PFSK-1 (cell line): ENCODE measurements around the gene PEMT.

ENCODE experiments used
- POLR2AphosphoS5 ChIP-seq: IDR thresholded peaks from 2 replicates; pipeline ENCODE4 v1.6.1; 2012; ENCODE audit warnings: low read depth, mild to moderate bottlenecking, control low read depth, low read length, moderate library complexity
- SIN3A ChIP-seq: IDR thresholded peaks from 2 replicates; pipeline ENCODE4 v1.6.1; 2012; ENCODE audit warnings: mild to moderate bottlenecking, low read length, moderate library complexity, borderline replicate concordance; ENCODE audit not compliant: insufficient read depth
- TAF1 ChIP-seq: IDR thresholded peaks from 2 replicates; pipeline ENCODE4 v1.6.1; 2012; ENCODE audit warnings: low read length, control low read depth, borderline replicate concordance; ENCODE audit not compliant: insufficient read depth

DNA sequence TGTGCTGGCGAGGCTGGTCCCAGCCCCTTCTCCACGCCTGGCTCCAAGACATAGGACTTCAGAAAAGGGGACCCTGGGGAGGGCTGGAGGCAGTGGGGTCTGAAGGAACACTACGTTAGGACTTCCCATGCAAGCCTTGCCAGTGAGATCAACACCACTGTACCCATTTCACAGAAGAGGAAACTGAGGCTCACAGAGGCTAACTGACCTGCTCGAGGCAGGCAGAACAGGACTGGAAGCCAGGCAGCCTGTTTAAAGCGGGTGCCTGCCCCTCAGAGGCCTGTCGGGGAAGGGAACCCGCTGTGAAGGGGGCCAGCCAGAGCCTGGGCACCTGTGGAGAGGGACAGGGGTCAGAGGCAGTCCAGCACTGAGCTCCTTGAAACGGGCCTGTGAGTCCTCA is 32.3 kb downstream of the PEMT start:
- TF ChIP-seq POLR2AphosphoS5 (no peak), TAF1 (no peak), SIN3A (no peak)
